GM12892 (cell line): ENCODE results near the gene AHR.

Experiments
- DNase-seq: peaks from one replicate; pipeline ENCODE4 v3.0.0; 2011; ENCODE audit not compliant: insufficient read length
- FAIRE-seq: peaks from 2 replicates; lab custom pipeline; 2011; peaks lifted over from hg19 to GRCh38; lab: Jason Lieb, UNC
- POLR2A ChIP-seq: IDR thresholded peaks from 2 replicates; pipeline ENCODE4 v1.6.1; 2011; ENCODE audit warnings: low read depth, low read length, control low read depth
- POLR2AphosphoS5 ChIP-seq: IDR thresholded peaks from 2 replicates; pipeline ENCODE4 v1.6.1; 2011; ENCODE audit warnings: low read depth, low read length, control low read depth
- TAF1 ChIP-seq: IDR thresholded peaks from 2 replicates; pipeline ENCODE4 v1.6.1; 2011; ENCODE audit warnings: low read depth, mild to moderate bottlenecking, control low read depth, low read length, borderline replicate concordance

Gene AHR

GRCh38 chr7:17354473-17354872, 56.0 kb downstream of the AHR start:
- TF ChIP-seq POLR2A, result no peak
- TF ChIP-seq POLR2AphosphoS5, result no peak
- no peak for TF ChIP-seq TAF1
- no peak for FAIRE-seq
- DNase-seq, result no peak

- DNase-seq (no peak), FAIRE-seq (no peak)
- no peak for TF ChIP-seq POLR2AphosphoS5
Measured at GRCh38 chr7:17355050-17355449, 56.6 kb downstream of the AHR start.

- TF ChIP-seq POLR2AphosphoS5 (no peak), POLR2A (no peak), TAF1 (no peak)
- FAIRE-seq (no peak), DNase-seq (no peak)
Measured at GRCh38 chr7:17357952-17358351, 59.5 kb downstream of the AHR start.

- FAIRE-seq (no peak), DNase-seq (no peak)
- TF ChIP-seq POLR2A (no peak), POLR2AphosphoS5 (no peak), TAF1 (no peak)
Measured at GRCh38 chr7:17359610-17360009, 61.2 kb downstream of the AHR start.

- TF ChIP-seq POLR2A (no peak), POLR2AphosphoS5 (no peak), TAF1 (no peak)
- DNase-seq (no peak), FAIRE-seq (no peak)
Measured at GRCh38 chr7:17362439-17363105, 64.1 kb downstream of the AHR start.

DNA sequence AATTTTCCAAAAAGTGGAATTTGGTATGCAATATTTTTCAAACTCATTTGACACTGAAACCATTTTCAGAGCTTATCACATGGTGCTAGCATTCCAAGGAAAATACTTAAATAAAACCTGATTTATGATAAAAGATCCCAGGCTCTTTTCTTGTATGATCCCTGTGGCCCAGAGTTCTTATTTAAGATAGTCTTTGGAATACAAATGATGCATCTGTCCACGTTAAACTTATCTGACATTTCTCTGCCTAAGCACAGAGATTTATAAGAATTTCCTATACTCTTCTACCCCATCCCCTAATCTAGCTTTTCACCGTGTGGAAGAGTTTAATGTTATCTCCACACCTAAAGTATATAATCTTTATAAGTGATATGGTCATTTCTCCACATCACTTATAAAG, 66.2 kb downstream of the AHR start:
- FAIRE-seq (no peak), DNase-seq (no peak)
- TF ChIP-seq TAF1 (no peak), POLR2AphosphoS5 (no peak), POLR2A (no peak)

DNA sequence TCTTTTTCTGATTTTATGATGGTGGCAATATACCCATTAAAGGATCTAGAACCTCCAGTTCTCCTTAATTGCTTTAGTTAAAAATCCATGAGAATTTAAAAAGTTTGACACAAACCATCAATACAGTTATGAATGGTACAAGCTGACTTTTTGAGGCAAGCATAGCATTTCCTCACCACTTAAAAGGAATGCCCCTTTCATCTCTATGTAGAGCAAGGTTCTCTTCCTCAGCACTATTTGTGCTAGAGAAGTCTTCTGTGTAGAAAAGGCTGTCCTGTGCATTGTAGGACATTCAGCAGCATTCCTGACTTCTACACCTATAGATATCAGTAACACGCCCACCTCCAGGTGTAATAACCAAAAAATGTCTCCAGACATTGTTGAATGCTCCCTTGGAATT, 67.3 kb downstream of the AHR start:
- DNase-seq (no peak), FAIRE-seq (no peak)
- no peak for TF ChIP-seq POLR2A
- TF ChIP-seq TAF1, result no peak
- TF ChIP-seq POLR2AphosphoS5, result no peak

GRCh38 chr7:17367502-17367901, 69.0 kb downstream of the AHR start:
- no peak for TF ChIP-seq POLR2A
- no peak for TF ChIP-seq POLR2AphosphoS5
- TF ChIP-seq TAF1, result no peak
- DNase-seq (no peak), FAIRE-seq (no peak)

- FAIRE-seq, result no peak
- no peak for DNase-seq
- TF ChIP-seq POLR2AphosphoS5 (no peak), POLR2A (no peak), TAF1 (no peak)
Measured at GRCh38 chr7:17368856-17369524, 70.5 kb downstream of the AHR start.

GRCh38 chr7:17369691-17370426, 71.4 kb downstream of the AHR start:
- no peak for TF ChIP-seq POLR2A
- no peak for TF ChIP-seq TAF1
- TF ChIP-seq POLR2AphosphoS5, result no peak
- DNase-seq, result no peak
- no peak for FAIRE-seq

GRCh38 chr7:17370901-17371585, 72.6 kb downstream of the AHR start:
- FAIRE-seq (no peak), DNase-seq (no peak)

DNA sequence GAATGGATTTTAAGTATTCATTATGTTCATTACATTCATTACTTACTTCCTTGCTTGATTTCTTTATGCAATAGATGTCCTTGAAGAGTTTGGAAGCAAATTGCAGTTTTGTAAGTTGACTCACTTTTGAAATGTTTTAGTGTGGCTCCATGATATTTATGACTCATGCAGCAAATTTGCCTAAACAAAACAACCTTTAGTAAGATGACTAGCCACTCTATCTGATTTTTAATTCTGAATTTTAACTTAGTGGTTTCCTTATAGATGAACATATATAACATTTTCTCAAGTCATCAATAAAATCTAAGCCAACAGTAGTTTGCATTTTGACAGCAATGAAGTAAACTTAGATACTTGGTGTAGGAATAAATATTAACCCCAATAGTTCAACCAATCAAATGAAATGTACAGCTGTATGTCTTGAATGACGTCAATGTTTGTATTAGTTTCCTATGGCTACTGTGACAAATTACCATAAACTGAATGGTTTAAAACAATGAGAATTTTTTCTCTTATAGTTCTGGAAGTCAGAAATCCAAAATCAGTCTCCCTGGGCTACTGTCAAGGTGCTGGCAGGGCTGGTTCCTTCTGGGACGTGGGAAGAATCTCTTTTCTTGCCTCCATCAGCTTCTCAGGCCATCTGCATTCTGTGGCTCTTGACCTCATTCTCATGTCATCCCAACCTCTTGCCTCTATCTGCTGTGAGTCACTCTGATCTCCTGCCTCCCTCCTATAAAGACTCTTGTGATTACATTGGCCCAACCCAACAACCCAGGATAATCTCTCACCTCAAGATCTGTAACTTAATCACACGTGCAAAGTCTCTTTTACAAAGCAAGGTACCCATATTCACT, 73.4 kb downstream of the AHR start:
- no peak for FAIRE-seq
- DNase-seq, result no peak
- TF ChIP-seq TAF1, result no peak
- no peak for TF ChIP-seq POLR2A

More at GRCh38 chr7:17370901-17371585, 72.6 kb downstream of the AHR start:
- TF ChIP-seq TAF1 (no peak), POLR2A (no peak), POLR2AphosphoS5 (no peak)
